GM19351 (cell line): ENCODE data around the gene ALDOA.

ENCODE experiments used
- ATAC-seq: cut with Tn5 transposase; IDR thresholded peaks from one replicate; pipeline ENCODE4 v1.9.1; 2021; ENCODE audit warnings: mild to moderate bottlenecking, moderate library complexity; ENCODE audit not compliant: unreplicated experiment

The ALDOA gene

GRCh38 chr16:30068750-30069610 lies 3.4 kb downstream of the ALDOA start:
- ATAC-seq = no peak

- no peak for ATAC-seq
Observed at GRCh38 chr16:30069611-30070462, 4.3 kb downstream of the ALDOA start.

- no peak for ATAC-seq
Observed at GRCh38 chr16:30070490-30070889, 4.9 kb downstream of the ALDOA start.

GRCh38 chr16:30075503-30076275 lies 10.1 kb downstream of the ALDOA start, which contains the start of gene PPP4C:
TSS of gene PPP4C (plus strand) at chr16:30075994. CDS start at chr16:30076378, 384 bp downstream.
- ATAC-seq = peak; percentile 90

- ATAC-seq = peak; percentile 20
Observed at GRCh38 chr16:30076276-30076791, 10.8 kb downstream of the ALDOA start.

- ATAC-seq = no peak
Observed at GRCh38 chr16:30077656-30078055, 12.1 kb downstream of the ALDOA start.

GRCh38 chr16:30078744-30079143 lies 13.2 kb downstream of the ALDOA start:
- no peak for ATAC-seq

GRCh38 chr16:30079480-30079879 lies 13.9 kb downstream of the ALDOA start:
- ATAC-seq = no peak

GRCh38 chr16:30082545-30083090 lies 17.1 kb downstream of the ALDOA start:
- no peak for ATAC-seq

GRCh38 chr16:30083216-30084055 lies 17.9 kb downstream of the ALDOA start:
- no peak for ATAC-seq

GRCh38 chr16:30084096-30084815 lies 18.7 kb downstream of the ALDOA start:
- ATAC-seq = no peak

- ATAC-seq = no peak
Observed at GRCh38 chr16:30084816-30085159, 19.2 kb downstream of the ALDOA start.

- ATAC-seq = no peak
Observed at GRCh38 chr16:30085247-30085646, 19.7 kb downstream of the ALDOA start.

GRCh38 chr16:30085820-30086219 lies 20.3 kb downstream of the ALDOA start:
- ATAC-seq = no peak

- no peak for ATAC-seq
Observed at GRCh38 chr16:30086291-30087140, 21.0 kb downstream of the ALDOA start.

- no peak for ATAC-seq
Observed at GRCh38 chr16:30087181-30087898, 21.8 kb downstream of the ALDOA start.

- no peak for ATAC-seq
Observed at GRCh38 chr16:30088237-30088831, 22.8 kb downstream of the ALDOA start.
